GM18526 (cell line): ENCODE results near the gene DUSP5.

Source experiments
- POLR2A ChIP-seq: IDR thresholded peaks from 3 replicates; pipeline ENCODE4 v1.6.1; 2011; ENCODE audit not compliant: insufficient read length; ENCODE audit errors: extremely low read depth

The DUSP5 gene

DNA sequence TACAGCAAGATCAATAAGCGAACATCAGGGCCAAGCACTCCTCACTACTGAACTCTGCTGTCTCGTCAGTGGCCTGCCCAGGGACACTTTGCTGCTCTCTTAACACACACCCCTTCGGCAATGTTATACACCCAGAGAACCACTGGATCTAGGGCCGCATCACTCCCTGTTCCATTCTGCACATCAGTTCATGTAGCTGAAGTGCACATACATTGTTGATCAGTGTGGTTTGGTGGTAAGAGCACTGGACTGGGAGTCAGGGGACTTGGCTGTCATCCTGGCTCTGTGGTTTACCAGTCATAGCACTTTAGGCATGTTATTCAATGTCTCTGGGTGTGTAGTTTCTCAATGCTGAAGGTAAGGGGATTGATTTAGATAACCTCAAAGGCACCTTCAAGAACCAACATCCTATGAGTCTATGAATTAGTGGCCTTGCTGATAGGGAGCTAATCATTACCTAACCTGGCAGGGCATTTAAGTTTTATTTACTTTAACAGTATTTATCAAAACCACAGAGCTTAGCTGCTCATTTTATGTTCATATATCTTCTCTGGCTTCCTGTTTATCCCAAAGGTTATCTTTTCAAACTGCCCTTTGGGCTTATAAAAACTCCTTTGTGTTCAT is 24.8 kb downstream of the DUSP5 start:
- TF ChIP-seq POLR2A = no peak

- no peak for TF ChIP-seq POLR2A
Observed at GRCh38 chr10:110523736-110524135, 26.0 kb downstream of the DUSP5 start.

GRCh38 chr10:110524179-110524858 is 26.6 kb downstream of the DUSP5 start:
- TF ChIP-seq POLR2A = no peak

DNA sequence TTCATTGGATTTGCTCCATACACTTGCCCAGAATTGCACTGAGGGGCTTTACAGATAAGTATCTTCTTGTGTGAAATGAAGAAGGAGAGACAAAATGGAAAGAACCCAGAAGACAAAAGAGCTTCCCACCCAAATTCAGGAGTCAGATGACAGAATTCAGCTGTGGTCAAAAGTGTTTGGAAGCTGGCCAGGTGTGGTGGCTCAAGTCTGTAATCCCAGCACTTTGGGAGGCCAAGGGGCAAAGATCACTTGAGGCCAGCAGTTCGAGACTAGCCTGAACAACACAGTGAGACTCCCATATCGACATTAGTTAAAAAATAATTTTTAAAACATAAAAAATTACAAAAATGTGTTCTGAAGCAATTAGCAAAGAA is 27.1 kb downstream of the DUSP5 start:
- no peak for TF ChIP-seq POLR2A

- TF ChIP-seq POLR2A = no peak
Observed at GRCh38 chr10:110525349-110526260, 27.9 kb downstream of the DUSP5 start.

GRCh38 chr10:110527731-110528171 is 30.0 kb downstream of the DUSP5 start:
- no peak for TF ChIP-seq POLR2A

DNA sequence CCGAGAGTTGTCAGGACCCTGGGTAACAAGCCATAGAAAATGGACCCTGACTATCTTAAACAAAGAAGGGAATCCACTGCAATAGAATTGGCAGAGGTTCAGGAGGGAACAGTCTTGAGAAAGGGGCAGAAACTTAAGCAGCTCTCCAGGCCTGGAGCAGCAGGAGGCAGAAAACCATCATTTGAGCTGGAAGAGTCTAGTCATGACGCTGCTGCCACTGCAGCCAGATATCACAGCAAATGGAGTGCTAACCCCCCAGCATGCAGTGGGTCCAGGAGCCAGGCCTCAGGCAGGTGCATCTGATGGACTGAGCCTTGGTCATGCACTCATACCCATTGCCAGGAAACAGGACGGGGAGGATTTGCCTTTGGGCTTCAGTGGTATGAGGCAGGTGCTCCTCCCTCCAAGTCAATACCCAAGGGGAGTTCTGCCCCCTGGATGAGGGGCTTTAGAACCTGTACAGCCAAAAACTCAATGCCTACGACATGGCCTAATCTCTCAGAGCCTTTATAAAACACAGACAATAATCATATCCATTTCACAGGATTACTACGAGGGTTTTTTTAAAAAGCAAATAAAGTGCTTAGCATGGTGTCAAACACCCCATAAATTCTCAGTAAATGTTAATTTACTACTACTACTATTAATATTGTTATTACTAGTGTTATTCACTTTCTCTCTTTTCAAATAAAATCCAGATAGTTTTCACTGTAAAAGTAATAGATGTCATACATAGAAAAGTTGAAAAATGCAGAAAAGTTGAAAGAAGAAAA is 30.7 kb downstream of the DUSP5 start:
- TF ChIP-seq POLR2A = no peak

- no peak for TF ChIP-seq POLR2A
Observed at GRCh38 chr10:110529596-110530011, 31.9 kb downstream of the DUSP5 start.

- no peak for TF ChIP-seq POLR2A
Observed at GRCh38 chr10:110530131-110530831, 32.6 kb downstream of the DUSP5 start.

- TF ChIP-seq POLR2A = no peak
Observed at GRCh38 chr10:110531687-110532086, 34.0 kb downstream of the DUSP5 start.

GRCh38 chr10:110533149-110533548 is 35.4 kb downstream of the DUSP5 start:
- no peak for TF ChIP-seq POLR2A

- TF ChIP-seq POLR2A = no peak
Observed at GRCh38 chr10:110534571-110534970, 36.9 kb downstream of the DUSP5 start.

DNA sequence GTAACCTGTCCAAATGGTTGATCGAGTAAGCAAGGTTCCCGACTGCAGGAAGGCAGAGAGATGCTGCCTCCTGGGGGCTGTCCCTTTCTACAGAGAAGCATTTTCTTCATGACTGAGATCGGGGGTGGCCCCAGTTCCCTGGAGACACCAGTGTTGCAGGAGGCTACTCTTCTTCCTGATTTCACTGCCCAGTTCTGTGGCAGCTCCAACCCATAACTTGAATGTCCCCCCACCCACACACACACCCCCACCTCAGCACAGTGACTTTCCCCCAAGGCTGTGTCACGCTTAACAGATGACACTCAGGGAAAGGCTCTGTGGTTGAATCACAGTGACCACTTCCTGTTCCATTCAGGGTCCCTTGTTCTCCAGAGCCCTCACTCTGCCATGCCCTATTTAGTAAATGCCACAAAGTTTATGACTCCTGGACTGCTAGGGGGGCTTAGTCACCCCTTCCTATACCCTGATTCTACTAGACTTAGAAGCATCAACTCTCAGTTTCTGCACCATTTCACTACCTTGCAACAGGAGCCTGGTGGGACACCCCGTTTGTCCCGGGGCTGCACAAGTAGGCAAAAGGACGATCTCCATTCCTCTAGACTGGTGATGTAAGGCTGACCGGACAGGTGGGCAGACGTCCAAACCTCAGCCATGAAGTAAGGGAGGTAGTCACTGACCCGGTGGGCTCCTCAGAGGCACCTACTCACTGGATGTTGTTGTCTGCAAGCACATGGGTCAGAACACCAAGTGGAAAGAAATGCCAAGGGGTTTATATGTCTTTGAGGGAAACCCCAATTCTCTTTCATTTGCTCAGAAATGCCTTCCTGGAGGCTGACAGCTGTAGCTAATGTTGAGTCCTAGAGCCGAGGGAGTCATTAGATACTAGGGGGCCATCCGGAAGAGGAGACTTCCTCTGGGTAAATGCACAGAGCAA is 38.5 kb downstream of the DUSP5 start:
- TF ChIP-seq POLR2A = no peak
